Neural cell (in vitro differentiated cells): ENCODE results near the gene OR4C6. TPM values are rescaled to one million over a fixed set of nuclear protein-coding genes. Genes with fewer than 3 reads are reported as not detected.

Source experiments
- polyA plus RNA-seq: library from polyadenylated mRNA; depleted of rRNA; stranded (reverse); fragments of >200 nt; gene quantifications from 2 replicates; pipeline ENCODE4 v1.2.3, GENCODE V29; 2014

The OR4C6 gene
- polyA plus RNA-seq, 1 donor from 2014 or later, result not detected

Other genes with a start within 250 kb of the OR4C6 start
- not detected in 2 replicates for gene OR4C15, start 107.7 kb upstream of the OR4C6 start, polyA plus RNA-seq
- gene OR4C16, start 90.1 kb upstream of the OR4C6 start, polyA plus RNA-seq, result not detected in 2 replicates
- gene OR4C11, start 54.6 kb upstream of the OR4C6 start, polyA plus RNA-seq, result not detected in 2 replicates
- gene OR4P4, start 27.1 kb upstream of the OR4C6 start, polyA plus RNA-seq, result not detected in 2 replicates
- gene OR4S2, start 13.9 kb upstream of the OR4C6 start, polyA plus RNA-seq, result not detected in 2 replicates
- not detected in 2 replicates for gene OR5D13, start 111.2 kb downstream of the OR4C6 start, polyA plus RNA-seq
- not detected in 2 replicates for gene OR5D14, start 133.4 kb downstream of the OR4C6 start, polyA plus RNA-seq
- gene OR5L1, start 149.2 kb downstream of the OR4C6 start, polyA plus RNA-seq, result not detected in 2 replicates
- gene OR5D18, start 157.4 kb downstream of the OR4C6 start, polyA plus RNA-seq, result not detected in 2 replicates
- gene OR5L2, start 165.0 kb downstream of the OR4C6 start, polyA plus RNA-seq, result not detected in 2 replicates
- gene OR5D16, start 176.6 kb downstream of the OR4C6 start, polyA plus RNA-seq, result not detected in 2 replicates
- not detected in 2 replicates for gene TRIM51, start 221.1 kb downstream of the OR4C6 start, polyA plus RNA-seq